Vagina (tissue), 2 donors: ENCODE data around the gene ZZZ3.

ENCODE experiments used
- CTCF ChIP-seq, 3 experiments: fragments of 450-650 bp in 2 of 3; fragments of 200-600 bp in 1 of 3; sonication (generic) in 1 of 3; IDR thresholded peaks; one replicate each; pipeline ENCODE4 v1.5.1; 2017 to 2019; ENCODE audit warnings: antibody characterized with exemption in 3 of 3, mild to moderate bottlenecking in 2 of 3, moderate library complexity in 2 of 3
- POLR2A ChIP-seq, 2 donors: fragments of 450-650 bp; IDR thresholded peaks; one replicate each; pipeline ENCODE4 v1.6.1; 2017; ENCODE audit warnings: antibody characterized with exemption in 2 of 2, mild to moderate bottlenecking in 2 of 2, moderate library complexity in 2 of 2

GRCh38 chr1:77639056-77639455, 43.4 kb downstream of the ZZZ3 start:
- no peak for TF ChIP-seq CTCF (IDR thresholded peaks at IDR 0.05)
- TF ChIP-seq POLR2A (IDR thresholded peaks at IDR 0.05): no peak
